GM13976 (cell line): ENCODE data around the gene SHCBP1L.

Experiments used
- DNase-seq: peaks from one replicate; pipeline ENCODE4 v3.0.0; 2012; ENCODE audit warnings: low spot score
- in situ Hi-C: fragments of 300-500 bp; cut with MboI; formaldehyde crosslinking; loops from one replicate; pipeline ENCODE4 v1.12.0; 2022; ENCODE audit warnings: low sequenced_read_pairs, mixed read lengths, inconsistent platforms; ENCODE audit not compliant: unreplicated experiment
- TF ChIP-seq, protein P1 (sequence below): IDR thresholded peaks from 2 replicates; pipeline ENCODE4 v1.5.1; 2012; ENCODE audit warnings: borderline replicate concordance, mild to moderate bottlenecking; ENCODE audit not compliant: insufficient read depth; ENCODE audit errors: extremely low read depth, missing control alignments, control extremely low read depth

SHCBP1L gene

DNA sequence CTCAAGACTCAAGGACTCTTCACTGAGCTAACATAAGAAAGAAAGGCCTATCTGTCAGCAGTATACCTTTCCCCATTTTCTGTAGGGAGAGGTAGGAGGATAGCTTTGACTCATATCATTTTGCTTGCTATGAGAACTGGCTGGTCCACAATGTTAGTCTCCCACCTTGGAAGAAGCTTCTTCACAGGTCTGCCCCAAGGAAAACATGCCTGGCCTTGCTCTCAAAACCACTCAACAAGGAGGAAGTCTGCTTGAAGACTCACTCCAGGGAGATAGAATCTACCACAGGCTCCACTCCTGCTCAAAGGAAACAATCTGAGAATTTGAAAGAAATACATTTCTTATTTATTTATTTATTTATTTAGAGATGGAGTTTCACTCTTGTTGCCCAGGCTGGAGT is 40.8 kb upstream of the SHCBP1L start:
- in situ Hi-C loops: no loop called here
- TF ChIP-seq, protein P1, sequence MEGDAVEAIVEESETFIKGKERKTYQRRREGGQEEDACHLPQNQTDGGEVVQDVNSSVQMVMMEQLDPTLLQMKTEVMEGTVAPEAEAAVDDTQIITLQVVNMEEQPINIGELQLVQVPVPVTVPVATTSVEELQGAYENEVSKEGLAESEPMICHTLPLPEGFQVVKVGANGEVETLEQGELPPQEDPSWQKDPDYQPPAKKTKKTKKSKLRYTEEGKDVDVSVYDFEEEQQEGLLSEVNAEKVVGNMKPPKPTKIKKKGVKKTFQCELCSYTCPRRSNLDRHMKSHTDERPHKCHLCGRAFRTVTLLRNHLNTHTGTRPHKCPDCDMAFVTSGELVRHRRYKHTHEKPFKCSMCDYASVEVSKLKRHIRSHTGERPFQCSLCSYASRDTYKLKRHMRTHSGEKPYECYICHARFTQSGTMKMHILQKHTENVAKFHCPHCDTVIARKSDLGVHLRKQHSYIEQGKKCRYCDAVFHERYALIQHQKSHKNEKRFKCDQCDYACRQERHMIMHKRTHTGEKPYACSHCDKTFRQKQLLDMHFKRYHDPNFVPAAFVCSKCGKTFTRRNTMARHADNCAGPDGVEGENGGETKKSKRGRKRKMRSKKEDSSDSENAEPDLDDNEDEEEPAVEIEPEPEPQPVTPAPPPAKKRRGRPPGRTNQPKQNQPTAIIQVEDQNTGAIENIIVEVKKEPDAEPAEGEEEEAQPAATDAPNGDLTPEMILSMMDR: no peak
- DNase-seq: no peak

DNA sequence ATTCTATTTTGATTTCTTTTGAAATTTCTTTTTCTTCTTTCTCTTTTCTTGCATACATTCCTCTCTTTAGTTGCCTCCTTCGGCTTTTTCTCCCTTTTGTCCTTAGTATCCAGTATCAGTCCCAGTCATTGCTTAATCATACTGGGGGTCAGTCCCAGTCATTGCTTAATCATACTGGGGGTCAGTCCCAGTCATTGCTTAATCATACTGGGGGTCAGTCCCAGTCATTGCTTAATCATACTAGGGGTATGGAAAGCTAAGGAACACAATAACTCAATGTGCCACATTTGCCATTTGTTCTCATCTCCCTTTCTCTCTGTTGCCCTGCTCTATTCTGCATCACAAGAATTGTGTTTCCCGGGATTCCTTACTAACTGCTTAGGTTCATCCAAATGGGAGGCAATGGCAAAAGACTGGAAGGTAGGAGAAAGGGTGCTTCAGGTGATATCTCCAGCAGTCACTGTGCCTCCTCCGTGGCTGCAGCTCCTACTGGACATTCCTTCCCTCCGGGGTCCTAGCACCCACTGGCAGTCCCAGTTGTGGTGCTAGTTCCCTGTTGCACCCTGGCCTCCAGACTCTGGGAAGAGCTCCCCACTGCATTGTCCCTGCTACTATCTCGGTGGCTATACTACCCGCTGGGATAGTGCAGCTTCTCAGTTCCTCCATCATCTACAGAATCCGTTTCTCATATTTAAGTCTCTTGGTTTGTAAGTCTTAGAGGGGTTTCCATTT is 37.6 kb upstream of the SHCBP1L start:
- in situ Hi-C loops: no loop called here
- TF ChIP-seq, protein P1: no peak
- no peak for DNase-seq

- TF ChIP-seq, protein P1: no peak
- in situ Hi-C loops: no loop called here
- no peak for DNase-seq
Measured at GRCh38 chr1:182985876-182986275, 32.9 kb upstream of the SHCBP1L start.

- DNase-seq: no peak
- in situ Hi-C loops: no loop called here
- TF ChIP-seq, protein P1: no peak
Measured at GRCh38 chr1:182984621-182985020, 31.7 kb upstream of the SHCBP1L start.

GRCh38 chr1:182984138-182984537 is 31.2 kb upstream of the SHCBP1L start:
- DNase-seq: no peak
- TF ChIP-seq, protein P1: no peak
- in situ Hi-C loops: no loop called here

GRCh38 chr1:182978151-182978853 is 25.3 kb upstream of the SHCBP1L start:
- TF ChIP-seq, protein P1: no peak
- in situ Hi-C loops: no loop called here

More at GRCh38 chr1:182978151-182978853, 25.3 kb upstream of the SHCBP1L start:
- DNase-seq: no peak
